ENCODE measurements around the gene RNF113B.

The RNF113B gene

GRCh38 chr13:98141509-98142379 is 35.3 kb downstream of the RNF113B start:
- H3K27ac ChIP-seq: no peak overlapping the region
- TF ChIP-seq CTCF (IDR thresholded peaks at IDR 0.05) (no peak), ZFX (IDR thresholded peaks at IDR 0.05; ENCODE audit: borderline replicate concordance) (no peak)

- no peak overlapping the region for H3K27ac ChIP-seq
- TF ChIP-seq CTCF (IDR thresholded peaks at IDR 0.05) (no peak), ZFX (IDR thresholded peaks at IDR 0.05; ENCODE audit: borderline replicate concordance) (no peak)
Observed at GRCh38 chr13:98141091-98141490, 36.0 kb downstream of the RNF113B start.

- no peak overlapping the region for H3K27ac ChIP-seq
Observed at GRCh38 chr13:98134901-98135300, 42.2 kb downstream of the RNF113B start.

GRCh38 chr13:98133946-98134345 is 43.1 kb downstream of the RNF113B start:
- TF ChIP-seq ZFX (IDR thresholded peaks at IDR 0.05; ENCODE audit: borderline replicate concordance): no peak
- no peak for TF ChIP-seq CTCF (IDR thresholded peaks at IDR 0.05)
- no peak overlapping the region for H3K27ac ChIP-seq

More at GRCh38 chr13:98134901-98135300, 42.2 kb downstream of the RNF113B start:
- TF ChIP-seq CTCF (IDR thresholded peaks at IDR 0.05) (no peak), ZFX (IDR thresholded peaks at IDR 0.05; ENCODE audit: borderline replicate concordance) (no peak)

GRCh38 chr13:98129059-98129746 is 47.9 kb downstream of the RNF113B start:
- TF ChIP-seq ZFX (IDR thresholded peaks at IDR 0.05; ENCODE audit: borderline replicate concordance): no peak
- TF ChIP-seq CTCF (IDR thresholded peaks at IDR 0.05): no peak
- H3K27ac ChIP-seq: no peak overlapping the region
